ENCODE data around the gene DAAM1. TPM values are rescaled to one million over a fixed set of nuclear protein-coding genes. Genes with fewer than 3 reads are reported as not detected.

DAAM1 gene
- total and polyA plus RNA-seq, 2 donors (not counting 1 experiment from before 2014, with no cell fraction given): 11.2 to 34.3 TPM

DNA sequence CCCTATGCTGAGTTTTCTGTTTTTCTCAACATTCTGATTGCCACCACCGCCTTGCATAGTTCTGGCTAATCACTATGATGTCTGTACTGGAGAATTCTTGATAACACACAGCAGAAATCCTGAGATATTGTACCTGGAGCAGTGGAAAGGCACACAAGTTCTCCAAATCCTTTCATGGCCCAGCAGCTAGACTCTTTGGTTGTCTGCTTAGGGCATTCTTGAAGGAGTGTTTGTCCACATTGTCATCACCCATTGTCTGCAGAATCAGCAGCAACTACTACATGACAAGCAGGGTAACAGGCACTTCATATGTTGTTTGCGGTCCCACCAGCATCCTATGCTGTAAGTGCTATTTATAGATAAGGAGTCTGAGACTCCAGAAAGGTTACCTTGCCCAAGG lies 128.9 kb downstream of the DAAM1 start:
- DNase-seq: no peak
- ATAC-seq (ENCODE audit: low read depth): no peak
- ChIA-PET CTCF (no interaction called here), POLR2A (no interaction called here)
- Histone ChIP-seq H2AFZ (ENCODE audit: insufficient read depth, low read depth, low read length, poor library complexity, severe bottlenecking) (no peak overlapping the region), H3K4me2 (replicated peaks; ENCODE audit: low read depth, low read length, poor library complexity, severe bottlenecking) (no peak overlapping the region), H3K36me3 (replicated peaks in 1 of 2; ENCODE audit: control extremely low read depth in 1 of 2, control insufficient read depth in 1 of 2, extremely low read depth in 1 of 2, insufficient read depth in 2 of 2, low read length in 1 of 2) (no peaks in the 10 kb centered on the region), H4K20me1 (ENCODE audit: control insufficient read depth, insufficient read depth, low read length, poor library complexity, severe bottlenecking) (no peaks in the 10 kb centered on the region), H3K4me3 (ENCODE audit: control extremely low read depth in 1 of 5, extremely low read depth in 1 of 5, insufficient read depth in 1 of 5, low read depth in 2 of 5, low read length in 4 of 5) (no peak overlapping the region), H3K4me1 (ENCODE audit: control insufficient read depth in 2 of 2, insufficient read depth in 2 of 2, low read length in 2 of 2) (peaks cover 9 to 13% of the 10 kb centered on the region in 2 donors), H3K27me3 (replicated peaks in 1 of 4; ENCODE audit: control extremely low read depth in 1 of 4, control insufficient read depth in 3 of 4, insufficient read depth in 4 of 4, low read length in 3 of 4) (no peaks in the 10 kb centered on the region), H3K27ac (ENCODE audit: low read length in 2 of 2) (no peak overlapping the region), H3K9ac (ENCODE audit: low read length) (no peak overlapping the region), H3K9me3 (ENCODE audit: control extremely low read depth in 1 of 3, control insufficient read depth in 2 of 3, insufficient read depth in 1 of 3, low read length in 2 of 3) (no peaks in the 10 kb centered on the region), H3K79me2 (ENCODE audit: control insufficient read depth, insufficient read depth, low read length) (no peaks in the 10 kb centered on the region)
- no peak overlapping the region for H3K4me3 Mint-ChIP-seq
- no peak overlapping the region for H3K27ac Mint-ChIP-seq
- H3K4me1 Mint-ChIP-seq: peaks cover 42% of the 10 kb centered on the region
- H3K9me3 Mint-ChIP-seq (ENCODE audit: insufficient read depth): no peaks in the 10 kb centered on the region
- no peaks in the 10 kb centered on the region for H3K27me3 Mint-ChIP-seq
- WGBS (ENCODE audit: insufficient coverage): 100% methylated on average over 1 of the region's 2 CpGs
- TF ChIP-seq, protein P1, sequence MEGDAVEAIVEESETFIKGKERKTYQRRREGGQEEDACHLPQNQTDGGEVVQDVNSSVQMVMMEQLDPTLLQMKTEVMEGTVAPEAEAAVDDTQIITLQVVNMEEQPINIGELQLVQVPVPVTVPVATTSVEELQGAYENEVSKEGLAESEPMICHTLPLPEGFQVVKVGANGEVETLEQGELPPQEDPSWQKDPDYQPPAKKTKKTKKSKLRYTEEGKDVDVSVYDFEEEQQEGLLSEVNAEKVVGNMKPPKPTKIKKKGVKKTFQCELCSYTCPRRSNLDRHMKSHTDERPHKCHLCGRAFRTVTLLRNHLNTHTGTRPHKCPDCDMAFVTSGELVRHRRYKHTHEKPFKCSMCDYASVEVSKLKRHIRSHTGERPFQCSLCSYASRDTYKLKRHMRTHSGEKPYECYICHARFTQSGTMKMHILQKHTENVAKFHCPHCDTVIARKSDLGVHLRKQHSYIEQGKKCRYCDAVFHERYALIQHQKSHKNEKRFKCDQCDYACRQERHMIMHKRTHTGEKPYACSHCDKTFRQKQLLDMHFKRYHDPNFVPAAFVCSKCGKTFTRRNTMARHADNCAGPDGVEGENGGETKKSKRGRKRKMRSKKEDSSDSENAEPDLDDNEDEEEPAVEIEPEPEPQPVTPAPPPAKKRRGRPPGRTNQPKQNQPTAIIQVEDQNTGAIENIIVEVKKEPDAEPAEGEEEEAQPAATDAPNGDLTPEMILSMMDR (IDR thresholded peaks at IDR 0.05): no peak
- no peak for TF ChIP-seq EZH2 (IDR thresholded peaks at IDR 0.05; ENCODE audit: borderline replicate concordance, insufficient read depth, low read depth, low read length, poor library complexity, severe bottlenecking)
- intact Hi-C loops (cut with micrococcal nuclease): no loop called here

GRCh38 chr14:59317798-59318505 lies 129.5 kb downstream of the DAAM1 start:
- no peaks in the 10 kb centered on the region for H3K27me3 Mint-ChIP-seq
- TF ChIP-seq, protein P1 (IDR thresholded peaks at IDR 0.05): no peak
- TF ChIP-seq EZH2 (IDR thresholded peaks at IDR 0.05; ENCODE audit: borderline replicate concordance, insufficient read depth, low read depth, low read length, poor library complexity, severe bottlenecking): no peak
- CTCF ChIA-PET: no interaction called here
- Histone ChIP-seq H4K20me1 (ENCODE audit: control insufficient read depth, insufficient read depth, low read length, poor library complexity, severe bottlenecking) (no peaks in the 10 kb centered on the region), H3K4me1 (ENCODE audit: control insufficient read depth in 2 of 2, insufficient read depth in 2 of 2, low read length in 2 of 2) (peaks cover 9 to 13% of the 10 kb centered on the region in 2 donors), H3K27ac (ENCODE audit: low read length in 2 of 2) (no peak overlapping the region), H3K4me3 (ENCODE audit: control extremely low read depth in 1 of 5, extremely low read depth in 1 of 5, insufficient read depth in 1 of 5, low read depth in 2 of 5, low read length in 4 of 5) (no peak overlapping the region), H3K9me3 (ENCODE audit: control extremely low read depth in 1 of 3, control insufficient read depth in 2 of 3, insufficient read depth in 1 of 3, low read length in 2 of 3) (no peaks in the 10 kb centered on the region), H3K4me2 (replicated peaks; ENCODE audit: low read depth, low read length, poor library complexity, severe bottlenecking) (no peak overlapping the region), H3K27me3 (replicated peaks in 1 of 4; ENCODE audit: control extremely low read depth in 1 of 4, control insufficient read depth in 3 of 4, insufficient read depth in 4 of 4, low read length in 3 of 4) (no peaks in the 10 kb centered on the region), H2AFZ (ENCODE audit: insufficient read depth, low read depth, low read length, poor library complexity, severe bottlenecking) (no peak overlapping the region), H3K9ac (ENCODE audit: low read length) (no peak overlapping the region), H3K36me3 (replicated peaks in 1 of 2; ENCODE audit: control extremely low read depth in 1 of 2, control insufficient read depth in 1 of 2, extremely low read depth in 1 of 2, insufficient read depth in 2 of 2, low read length in 1 of 2) (peaks cover 0 to 3% of the 10 kb centered on the region in 2 experiments), H3K79me2 (ENCODE audit: control insufficient read depth, insufficient read depth, low read length) (no peaks in the 10 kb centered on the region)
- DNase-seq (no peak), ATAC-seq (ENCODE audit: low read depth) (no peak)
- intact Hi-C loops (cut with micrococcal nuclease): no loop called here
- H3K9me3 Mint-ChIP-seq (ENCODE audit: insufficient read depth): no peaks in the 10 kb centered on the region
- POLR2A ChIA-PET: no interaction called here
- H3K27ac Mint-ChIP-seq: no peak overlapping the region
- peaks cover 40% of the 10 kb centered on the region for H3K4me1 Mint-ChIP-seq
- H3K4me3 Mint-ChIP-seq: no peak overlapping the region
- 100% methylated on average over 4 of the region's 5 CpGs for WGBS (ENCODE audit: insufficient coverage)
